ENCODE data around the gene TNC. TPM values are rescaled to one million over a fixed set of nuclear protein-coding genes. Genes with fewer than 3 reads are reported as not detected.

The TNC gene
- total and polyA plus RNA-seq, 3 donors from 2014 or later, result 3.3 to 44.0 (median 3.5) TPM

- 71 to 76% methylated on average over 4 of the region's 4 CpGs for WGBS, 2 donors
- H3K9me3 ChIP-seq, result no peaks in the 10 kb centered on the region
- DNase-seq, result no peak
- no peak overlapping the region for H3K4me3 ChIP-seq
- no peaks in the 10 kb centered on the region for H3K4me1 ChIP-seq
- no peak overlapping the region for H3K27ac ChIP-seq
- no peaks in the 10 kb centered on the region for H3K36me3 ChIP-seq (ENCODE audit: low read depth, missing control alignments)
- H3K27me3 ChIP-seq, result no peaks in the 10 kb centered on the region
- TF ChIP-seq, protein P1, sequence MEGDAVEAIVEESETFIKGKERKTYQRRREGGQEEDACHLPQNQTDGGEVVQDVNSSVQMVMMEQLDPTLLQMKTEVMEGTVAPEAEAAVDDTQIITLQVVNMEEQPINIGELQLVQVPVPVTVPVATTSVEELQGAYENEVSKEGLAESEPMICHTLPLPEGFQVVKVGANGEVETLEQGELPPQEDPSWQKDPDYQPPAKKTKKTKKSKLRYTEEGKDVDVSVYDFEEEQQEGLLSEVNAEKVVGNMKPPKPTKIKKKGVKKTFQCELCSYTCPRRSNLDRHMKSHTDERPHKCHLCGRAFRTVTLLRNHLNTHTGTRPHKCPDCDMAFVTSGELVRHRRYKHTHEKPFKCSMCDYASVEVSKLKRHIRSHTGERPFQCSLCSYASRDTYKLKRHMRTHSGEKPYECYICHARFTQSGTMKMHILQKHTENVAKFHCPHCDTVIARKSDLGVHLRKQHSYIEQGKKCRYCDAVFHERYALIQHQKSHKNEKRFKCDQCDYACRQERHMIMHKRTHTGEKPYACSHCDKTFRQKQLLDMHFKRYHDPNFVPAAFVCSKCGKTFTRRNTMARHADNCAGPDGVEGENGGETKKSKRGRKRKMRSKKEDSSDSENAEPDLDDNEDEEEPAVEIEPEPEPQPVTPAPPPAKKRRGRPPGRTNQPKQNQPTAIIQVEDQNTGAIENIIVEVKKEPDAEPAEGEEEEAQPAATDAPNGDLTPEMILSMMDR (IDR thresholded peaks at IDR 0.05), result no peak
- TF ChIP-seq POLR2A (IDR thresholded peaks at IDR 0.05), result no peak
- intact Hi-C loops (cut with DNase I; ENCODE audit: low total_unique reads), result no loop called here
Observed at GRCh38 chr9:114989600-114990410, 128.2 kb downstream of the TNC start.

GRCh38 chr9:114988962-114989599 is 128.9 kb downstream of the TNC start:
- Histone ChIP-seq H3K4me3 (no peak overlapping the region), H3K36me3 (ENCODE audit: low read depth, missing control alignments) (no peaks in the 10 kb centered on the region), H3K27me3 (no peaks in the 10 kb centered on the region), H3K9me3 (no peaks in the 10 kb centered on the region), H3K4me1 (no peaks in the 10 kb centered on the region), H3K27ac (no peak overlapping the region)
- TF ChIP-seq, protein P1 (IDR thresholded peaks at IDR 0.05), result no peak
- no peak for TF ChIP-seq POLR2A (IDR thresholded peaks at IDR 0.05)
- WGBS, 2 donors, result 93 to 97% methylated on average over 8 of the region's 8 CpGs
- DNase-seq, result no peak
- intact Hi-C loops (cut with DNase I; ENCODE audit: low total_unique reads), result no loop called here

GRCh38 chr9:114987116-114987515 is 130.8 kb downstream of the TNC start:
- 67 to 76% methylated on average over 1 of the region's 1 CpG for WGBS, 2 donors
- no peak for DNase-seq
- intact Hi-C loops (cut with DNase I; ENCODE audit: low total_unique reads), result no loop called here
- Histone ChIP-seq H3K27me3 (no peaks in the 10 kb centered on the region), H3K27ac (no peak overlapping the region), H3K4me3 (no peak overlapping the region), H3K9me3 (no peaks in the 10 kb centered on the region), H3K4me1 (no peaks in the 10 kb centered on the region), H3K36me3 (ENCODE audit: low read depth, missing control alignments) (no peaks in the 10 kb centered on the region)
- no peak for TF ChIP-seq POLR2A (IDR thresholded peaks at IDR 0.05)
- TF ChIP-seq, protein P1 (IDR thresholded peaks at IDR 0.05), result no peak

- no peaks in the 10 kb centered on the region for H3K9me3 ChIP-seq
- H3K27me3 ChIP-seq, result no peaks in the 10 kb centered on the region
- TF ChIP-seq, protein P1 (IDR thresholded peaks at IDR 0.05), result no peak
- no peak for TF ChIP-seq POLR2A (IDR thresholded peaks at IDR 0.05)
- no peak overlapping the region for H3K4me3 ChIP-seq
- 59 to 67% methylated on average over 2 of the region's 2 CpGs for WGBS, 2 donors
- no peaks in the 10 kb centered on the region for H3K36me3 ChIP-seq (ENCODE audit: low read depth, missing control alignments)
- intact Hi-C loops (cut with DNase I; ENCODE audit: low total_unique reads), result no loop called here
- no peaks in the 10 kb centered on the region for H3K4me1 ChIP-seq
- no peak overlapping the region for H3K27ac ChIP-seq
- DNase-seq, result no peak
Observed at GRCh38 chr9:114985959-114986501, 131.9 kb downstream of the TNC start.
